RPMI8226 (cell line): Measurements from ENCODE around the gene NFATC2.

Source experiments
- DNase-seq: peaks from one replicate; pipeline ENCODE4 v3.0.0-alpha.2; 2015

NFATC2 gene

DNA sequence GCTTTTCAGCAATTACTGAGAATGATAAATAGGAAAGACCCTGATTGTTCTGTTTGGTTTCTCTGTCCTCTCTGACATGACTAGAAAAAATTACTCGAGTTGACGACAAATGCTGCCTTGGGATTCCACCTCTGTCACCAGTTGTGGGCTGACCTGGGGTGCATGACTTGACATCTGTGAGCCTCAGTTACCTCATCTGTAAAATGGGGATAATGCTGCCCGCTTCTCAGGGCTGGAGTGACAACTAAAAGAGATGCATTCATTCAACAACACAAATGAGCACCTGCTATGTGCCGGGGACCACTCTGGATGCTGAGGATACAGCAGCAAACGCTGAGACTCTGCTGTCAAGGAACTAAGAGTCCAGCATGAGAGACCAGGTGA is 94.8 kb downstream of the NFATC2 start:
- no peak for DNase-seq

DNA sequence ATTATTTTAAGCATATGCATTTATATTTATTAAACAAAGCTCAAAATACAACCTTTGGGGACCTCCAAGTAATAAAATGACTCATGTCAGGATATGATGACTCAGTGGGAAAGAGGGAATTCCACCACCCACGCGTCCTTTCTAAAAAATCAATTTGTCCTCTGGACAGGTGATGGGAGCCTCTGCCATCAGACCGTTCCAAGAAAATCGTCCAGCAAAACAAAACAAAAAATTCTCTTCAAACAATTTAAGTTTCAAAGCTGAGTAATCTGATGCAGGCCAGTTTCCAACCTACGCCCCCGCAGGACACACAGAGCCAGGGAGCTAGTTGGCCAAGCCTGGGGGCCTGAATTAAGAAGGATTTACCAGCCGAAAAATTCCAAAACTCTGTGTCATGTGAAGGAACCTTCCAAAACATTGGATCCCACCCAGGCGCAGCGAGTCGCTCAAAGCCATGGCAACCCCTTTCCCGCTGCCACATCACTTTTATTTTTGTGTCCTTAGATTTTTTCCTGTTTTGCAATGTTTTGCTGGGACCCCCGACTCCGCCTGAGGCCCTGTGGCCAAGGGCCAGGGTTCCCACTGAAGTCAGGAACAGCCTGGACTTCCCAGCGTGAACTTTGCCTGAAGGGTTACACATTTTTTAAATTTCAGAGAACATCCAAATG is 95.3 kb downstream of the NFATC2 start:
- no peak for DNase-seq

DNA sequence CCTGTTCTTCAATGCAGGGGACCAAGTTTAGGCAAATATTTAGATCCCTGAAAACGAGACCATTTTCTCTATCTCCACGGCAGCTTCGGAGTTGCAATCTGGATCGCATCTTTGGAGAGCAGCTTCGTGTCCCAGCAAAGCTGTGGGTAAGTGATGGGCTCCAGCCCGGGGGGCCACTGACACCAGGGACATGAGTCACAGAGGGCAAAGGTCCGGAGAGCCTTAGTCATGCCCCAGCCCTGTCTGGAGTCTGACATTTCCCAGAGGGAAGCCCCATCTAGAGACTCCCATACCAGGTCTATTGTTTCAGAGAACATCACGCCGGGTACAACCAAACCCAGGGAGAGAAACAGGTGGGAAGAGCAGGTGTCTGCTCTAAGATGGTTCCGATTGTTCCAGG is 95.9 kb downstream of the NFATC2 start:
- DNase-seq: no peak

DNA sequence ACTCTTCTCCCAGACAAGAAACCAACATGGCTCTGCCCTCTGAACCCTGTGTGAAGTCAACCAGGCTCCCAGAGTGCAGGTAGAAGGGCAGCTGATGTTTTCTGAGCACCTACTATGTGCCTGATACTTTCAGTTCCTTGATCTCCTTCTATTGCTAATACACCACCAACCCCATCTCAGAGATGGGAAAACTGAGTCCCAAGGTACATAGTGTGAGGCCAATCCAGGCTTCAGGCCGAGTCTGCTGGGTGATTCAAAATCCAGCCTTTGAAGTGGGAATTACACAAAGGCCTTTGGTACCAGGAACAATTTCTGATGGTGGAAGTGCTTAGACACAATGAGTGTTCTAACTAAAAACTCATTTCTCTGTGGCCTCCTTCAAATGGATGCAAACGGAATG is 96.3 kb downstream of the NFATC2 start:
- no peak for DNase-seq

GRCh38 chr20:51445591-51445990 is 96.9 kb downstream of the NFATC2 start:
- DNase-seq: no peak

DNA sequence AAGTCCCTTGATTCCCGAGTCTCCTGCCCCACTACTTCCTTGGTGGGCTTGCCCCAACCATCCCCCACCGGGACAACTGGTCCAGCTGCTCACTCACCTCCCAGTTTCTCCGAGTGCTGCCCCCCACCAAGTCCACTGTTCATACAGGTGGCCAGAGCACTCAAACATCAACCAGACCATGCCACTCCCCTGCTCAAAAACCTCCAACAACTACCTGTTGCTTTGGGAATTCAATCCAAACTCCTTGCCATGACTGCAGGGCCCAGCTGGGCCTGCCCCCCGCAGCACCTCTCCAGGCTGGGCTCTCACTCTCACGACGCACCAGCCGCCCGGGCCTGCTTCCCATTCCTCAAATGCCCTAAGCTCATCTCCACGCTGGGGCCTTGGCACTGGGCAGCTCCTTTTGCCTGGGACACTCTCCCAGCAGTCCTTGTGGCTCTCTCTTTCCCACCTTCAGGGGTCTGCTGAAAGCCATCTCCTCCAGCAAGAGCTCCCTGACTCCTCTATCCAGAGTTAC is 97.5 kb downstream of the NFATC2 start:
- DNase-seq: no peak

- DNase-seq: no peak
Observed at GRCh38 chr20:51444467-51444866, 98.1 kb downstream of the NFATC2 start.

DNA sequence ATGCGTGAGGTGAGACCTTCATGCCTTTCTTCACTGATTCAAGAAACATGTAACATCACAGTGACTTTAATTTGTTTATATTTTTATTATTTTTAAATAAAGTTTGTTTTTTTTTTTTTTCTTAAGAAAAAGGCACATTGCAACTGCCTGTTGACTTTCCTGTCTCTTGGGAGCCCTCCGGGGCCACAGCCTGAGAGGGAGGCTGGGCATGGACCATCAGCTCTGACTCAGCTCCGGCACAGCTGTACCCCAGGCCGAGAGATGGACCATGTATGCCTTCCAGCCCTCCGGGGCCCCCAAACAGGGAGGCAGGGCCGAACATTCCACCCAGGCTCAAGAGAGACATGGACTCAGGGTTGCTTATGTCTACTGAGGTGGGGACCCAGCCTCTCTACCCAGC is 99.9 kb downstream of the NFATC2 start:
- DNase-seq: no peak

- peak; percentile 16 for DNase-seq
Observed at GRCh38 chr20:51440589-51440988, 101.9 kb downstream of the NFATC2 start.

DNA sequence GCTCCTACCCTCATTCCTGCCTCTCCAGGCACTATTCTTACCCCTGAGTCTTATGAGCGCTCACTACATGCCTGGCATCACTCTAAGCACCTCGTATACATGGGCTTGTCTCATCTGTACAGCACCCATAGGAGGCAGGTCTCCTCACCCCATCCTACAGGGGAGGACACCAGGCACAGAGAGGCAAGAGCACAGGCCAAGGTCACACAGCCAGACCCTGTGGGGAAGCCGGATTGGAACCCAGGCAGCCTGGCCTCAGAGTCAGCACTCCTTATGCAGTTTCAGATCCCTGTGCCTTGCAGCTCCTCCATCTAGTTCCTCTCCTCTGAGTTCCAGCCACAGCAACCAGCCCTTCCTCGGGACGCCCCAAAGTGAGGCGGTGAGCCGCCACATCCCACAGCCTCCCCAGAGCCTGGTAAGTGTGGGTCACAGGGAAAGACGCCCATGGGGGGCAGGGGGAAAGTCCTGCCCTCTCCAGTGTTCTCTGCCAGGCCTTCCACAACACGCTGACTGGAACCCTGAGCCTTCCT is 103.3 kb downstream of the NFATC2 start:
- no peak for DNase-seq

GRCh38 chr20:51438136-51438535 is 104.4 kb downstream of the NFATC2 start:
- DNase-seq: no peak

GRCh38 chr20:51437182-51437924 is 105.2 kb downstream of the NFATC2 start:
- no peak for DNase-seq

GRCh38 chr20:51434580-51435247 is 107.8 kb downstream of the NFATC2 start:
- no peak for DNase-seq

- DNase-seq: no peak
Observed at GRCh38 chr20:51434026-51434425, 108.5 kb downstream of the NFATC2 start.

DNA sequence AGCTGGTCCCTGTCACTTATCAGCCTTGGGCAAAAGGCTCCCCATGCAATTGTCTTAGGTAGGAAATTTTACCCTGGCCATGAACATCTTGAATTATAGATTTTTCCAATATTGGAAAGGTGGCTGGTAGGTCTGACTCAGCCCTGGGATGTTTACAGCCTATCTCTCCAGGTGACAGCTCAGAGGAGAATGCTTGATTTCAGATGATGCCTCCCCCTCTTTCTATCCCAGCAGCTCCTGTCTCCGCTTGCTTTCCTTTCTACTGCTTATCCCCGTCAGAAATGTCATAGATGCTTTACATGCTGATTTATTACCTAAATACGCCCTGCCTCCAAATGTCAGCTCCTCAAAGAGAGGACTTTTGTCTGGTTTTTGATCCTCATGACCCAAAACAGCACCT is 109.6 kb downstream of the NFATC2 start:
- DNase-seq: no peak

- no peak for DNase-seq
Observed at GRCh38 chr20:51432251-51432784, 110.2 kb downstream of the NFATC2 start.

DNA sequence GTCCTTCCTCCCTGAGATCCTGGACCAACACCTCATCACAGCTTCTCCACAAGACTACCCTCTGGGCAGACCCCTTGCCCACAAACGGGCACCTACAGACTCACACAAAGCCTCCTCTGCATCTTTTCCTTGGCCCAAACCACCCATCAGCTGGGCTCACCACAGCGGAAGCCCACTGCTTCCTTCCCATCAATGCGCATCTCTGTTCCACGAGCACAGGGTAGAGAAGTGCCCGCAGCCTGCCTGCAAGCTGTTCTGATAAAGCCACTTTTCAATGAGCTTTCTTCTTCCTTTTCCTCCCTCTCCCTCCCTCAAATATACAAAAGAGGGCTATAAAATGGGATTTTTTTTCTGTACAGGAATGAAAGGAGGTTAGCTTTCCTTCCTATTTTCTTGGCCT is 111.2 kb downstream of the NFATC2 start:
- no peak for DNase-seq

DNA sequence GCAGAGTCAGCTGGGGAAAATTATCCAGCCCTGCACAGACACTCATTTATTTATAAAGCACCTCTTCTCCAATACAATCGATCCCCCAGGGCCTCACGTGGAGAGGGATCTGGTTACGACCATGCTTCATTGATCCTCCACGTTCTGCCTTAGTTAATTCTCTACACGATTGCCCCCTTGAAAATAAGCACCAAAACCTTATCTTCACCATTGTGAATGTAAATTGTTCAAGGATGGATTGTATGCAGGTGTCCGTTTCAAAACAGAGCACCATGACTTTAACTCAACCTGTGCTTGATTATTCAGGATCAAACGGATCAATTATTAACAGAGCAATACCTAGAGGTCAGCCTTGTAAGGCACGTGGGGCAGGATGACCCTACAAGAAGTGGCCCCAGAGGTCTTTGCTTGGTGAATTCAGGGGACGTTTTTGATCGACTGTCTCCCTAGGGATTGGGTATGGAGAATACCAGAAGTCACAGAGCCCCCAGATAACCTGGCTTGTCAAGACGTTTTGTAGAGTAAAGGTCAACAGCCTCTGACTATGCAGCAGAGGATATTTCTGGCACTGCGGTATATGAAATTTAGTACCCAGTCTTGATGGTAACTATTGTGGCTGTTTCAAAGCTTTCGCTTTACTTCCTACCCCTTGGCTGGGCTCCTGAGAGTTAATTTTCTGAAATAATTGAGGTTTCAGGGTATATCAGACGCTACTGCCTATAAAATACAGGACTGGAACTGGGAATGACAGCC is 112.1 kb downstream of the NFATC2 start:
- DNase-seq: no peak

- DNase-seq: no peak
Observed at GRCh38 chr20:51429696-51430095, 112.8 kb downstream of the NFATC2 start.

GRCh38 chr20:51429144-51429482 is 113.4 kb downstream of the NFATC2 start:
- DNase-seq: no peak

GRCh38 chr20:51428401-51429143 is 113.9 kb downstream of the NFATC2 start:
- no peak for DNase-seq
